ENCODE measurements around the gene COMTD1. TPM values are rescaled to one million over a fixed set of nuclear protein-coding genes. Genes with fewer than 3 reads are reported as not detected.

Gene COMTD1
- 19.2 and 36.7 TPM in 2 replicates for total RNA-seq
- 46.4 and 51.9 TPM in 2 replicates for polyA plus RNA-seq

DNA sequence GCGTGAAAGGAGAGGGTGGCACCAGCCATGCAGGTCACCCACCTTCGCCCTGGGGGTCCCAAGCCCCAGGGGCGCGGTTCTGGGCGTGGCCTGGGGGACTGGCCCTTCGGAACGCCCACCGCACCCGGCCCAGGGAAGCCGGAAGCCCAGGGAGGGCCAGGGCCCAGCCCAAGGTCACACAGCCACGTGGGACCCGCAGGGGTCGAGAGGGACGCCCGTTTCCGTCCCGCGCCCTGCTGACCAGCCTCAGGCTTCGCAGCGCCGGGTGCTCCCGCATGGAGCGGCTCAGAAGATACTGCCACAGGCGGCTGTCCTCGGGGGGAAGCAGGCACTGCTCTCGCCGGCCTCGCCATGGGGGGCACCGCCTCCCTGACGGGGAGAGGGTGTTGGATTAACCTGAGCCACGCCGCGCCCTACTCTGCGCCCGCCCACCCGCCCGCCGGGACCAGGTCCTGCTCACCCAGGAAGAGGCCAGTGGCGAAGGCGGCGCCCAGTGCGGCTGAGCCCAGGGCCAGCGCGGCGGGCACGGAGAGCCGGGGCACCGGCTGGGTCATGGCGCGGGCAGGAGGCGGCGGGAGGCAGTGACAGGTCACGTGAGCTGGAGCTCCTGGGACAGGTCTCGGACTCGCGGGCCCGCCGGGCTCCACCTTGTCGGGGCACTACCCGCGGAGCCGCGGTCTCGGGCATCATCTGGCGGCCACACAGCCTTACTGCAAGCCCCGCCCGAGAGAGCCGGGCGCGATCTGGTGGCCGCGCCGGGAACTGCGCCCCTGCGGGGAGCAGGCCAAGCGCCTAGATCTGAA lies at the start of gene COMTD1:
Gene COMTD1, minus strand, starts transcription at position 583 of the 803 bp plus-strand sequence. Its CDS starts 29 bp downstream, at position 554.
- no peak for TF ChIP-seq EZH2 (IDR thresholded peaks at IDR 0.05; ENCODE audit: borderline replicate concordance)
- TF ChIP-seq EZH2phosphoT487 (IDR thresholded peaks at IDR 0.05; ENCODE audit: low read depth, severe bottlenecking, unreplicated experiment), result no peak
- TF ChIP-seq CTCF (IDR thresholded peaks at IDR 0.05; ENCODE audit: poor library complexity), result peak; percentile 100
- Histone ChIP-seq H3K4me2 (peak within 1 kb of the TSS; percentile 99), H3K36me3 (replicated peaks; ENCODE audit: insufficient read depth, low read depth) (no peaks in the 10 kb centered on the region), H4K20me1 (ENCODE audit: insufficient read depth, poor library complexity, severe bottlenecking) (no peaks in the 10 kb centered on the region), H3K27ac (peak within 1 kb of the TSS; percentile 78), H3K9me2 (replicated peaks; ENCODE audit: insufficient read depth) (no peaks in the 10 kb centered on the region), H3K4me1 (ENCODE audit: insufficient read depth) (peaks cover 25% of the 10 kb centered on the region), H2AFZ (peak within 1 kb of the TSS; percentile 81), H3K4me3 (peak within 1 kb of the TSS; percentile 75), H3K27me3 (no peaks in the 10 kb centered on the region), H3K79me2 (no peaks in the 10 kb centered on the region), H3K9me3 (ENCODE audit: low read depth) (no peaks in the 10 kb centered on the region)
- WGBS (ENCODE audit: low lambda C conversion rate, missing lambda C conversion rate), result under 1% methylated on average over 65 of the region's 76 CpGs
- peak; percentile 97 for DNase-seq (ENCODE audit: low spot score)

GRCh38 chr10:75283671-75284470 lies 48.1 kb upstream of the COMTD1 start:
- no peak overlapping the region for H3K4me3 ChIP-seq
- DNase-seq (ENCODE audit: low spot score), result peak; percentile 75
- no peaks in the 10 kb centered on the region for H4K20me1 ChIP-seq (ENCODE audit: insufficient read depth, poor library complexity, severe bottlenecking)
- H3K36me3 ChIP-seq (replicated peaks; ENCODE audit: insufficient read depth, low read depth), result no peaks in the 10 kb centered on the region
- no peaks in the 10 kb centered on the region for H3K9me3 ChIP-seq (ENCODE audit: low read depth)
- H3K4me2 ChIP-seq, result peak overlapping the region; percentile 66
- no peaks in the 10 kb centered on the region for H3K27me3 ChIP-seq
- TF ChIP-seq EZH2phosphoT487 (IDR thresholded peaks at IDR 0.05; ENCODE audit: low read depth, severe bottlenecking, unreplicated experiment), result no peak
- TF ChIP-seq CTCF (IDR thresholded peaks at IDR 0.05; ENCODE audit: poor library complexity), result no peak
- no peak for TF ChIP-seq EZH2 (IDR thresholded peaks at IDR 0.05; ENCODE audit: borderline replicate concordance)
- WGBS (ENCODE audit: low lambda C conversion rate, missing lambda C conversion rate), result 17% methylated on average over 10 of the region's 12 CpGs
- H3K79me2 ChIP-seq, result no peaks in the 10 kb centered on the region
- H3K27ac ChIP-seq, result peak overlapping the region; percentile 80
- peak overlapping the region; percentile 2 for H2AFZ ChIP-seq
- H3K4me1 ChIP-seq (ENCODE audit: insufficient read depth), result peaks cover 20% of the 10 kb centered on the region
- H3K9me2 ChIP-seq (replicated peaks; ENCODE audit: insufficient read depth), result no peaks in the 10 kb centered on the region

DNA sequence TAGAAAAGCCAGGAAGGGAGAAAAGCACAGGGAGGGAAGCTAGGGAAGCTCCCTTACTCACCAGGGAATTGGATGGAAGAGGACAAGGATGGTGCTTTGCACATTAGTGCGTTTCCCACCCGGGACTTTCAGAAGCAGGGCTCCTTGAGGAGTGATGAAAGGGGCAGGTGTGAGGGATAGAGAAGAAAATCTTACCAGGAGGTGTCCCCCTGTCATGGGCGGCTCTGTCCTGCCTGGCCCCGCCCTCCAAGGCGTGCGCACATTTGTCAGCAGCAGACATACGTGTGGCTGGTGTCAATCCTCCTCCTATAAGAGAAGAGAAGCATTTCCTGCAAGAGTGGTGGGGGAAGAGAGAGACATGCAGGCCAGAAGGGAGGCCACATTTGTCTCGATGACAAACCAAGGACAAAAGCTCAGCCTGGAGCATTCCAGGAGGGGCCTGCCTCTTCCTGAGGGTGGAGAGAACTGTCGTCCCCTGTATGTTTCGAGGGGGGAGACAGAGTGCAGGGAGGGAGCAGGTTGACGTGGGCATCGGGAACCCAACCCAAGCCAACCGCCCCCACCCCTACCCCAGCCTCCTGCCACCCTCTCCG lies 47.4 kb upstream of the COMTD1 start:
- H2AFZ ChIP-seq, result peak overlapping the region; percentile 2
- no peak overlapping the region for H3K4me3 ChIP-seq
- no peaks in the 10 kb centered on the region for H3K9me3 ChIP-seq (ENCODE audit: low read depth)
- TF ChIP-seq EZH2phosphoT487 (IDR thresholded peaks at IDR 0.05; ENCODE audit: low read depth, severe bottlenecking, unreplicated experiment) (no peak), CTCF (IDR thresholded peaks at IDR 0.05; ENCODE audit: poor library complexity) (no peak), EZH2 (IDR thresholded peaks at IDR 0.05; ENCODE audit: borderline replicate concordance) (no peak)
- H3K27ac ChIP-seq, result peak overlapping the region; percentile 80
- H3K36me3 ChIP-seq (replicated peaks; ENCODE audit: insufficient read depth, low read depth), result no peaks in the 10 kb centered on the region
- WGBS (ENCODE audit: low lambda C conversion rate, missing lambda C conversion rate), result 18% methylated on average over 14 of the region's 14 CpGs
- H3K79me2 ChIP-seq, result no peaks in the 10 kb centered on the region
- H3K4me1 ChIP-seq (ENCODE audit: insufficient read depth), result peaks cover 20% of the 10 kb centered on the region
- H3K27me3 ChIP-seq, result no peaks in the 10 kb centered on the region
- peak overlapping the region; percentile 66 for H3K4me2 ChIP-seq
- no peaks in the 10 kb centered on the region for H3K9me2 ChIP-seq (replicated peaks; ENCODE audit: insufficient read depth)
- peak; percentile 41 for DNase-seq (ENCODE audit: low spot score)
- H4K20me1 ChIP-seq (ENCODE audit: insufficient read depth, poor library complexity, severe bottlenecking), result no peaks in the 10 kb centered on the region
